ENCODE measurements around the gene APOBEC3B.
"Not testable (repeated sequence)": the region's sequence is repeated elsewhere in the genome, so short reads cannot be mapped to it uniquely, and the experiment has no call there.

APOBEC3B gene

GRCh38 chr22:38996105-38996504 lies 14.0 kb downstream of the APOBEC3B start:
- TF ChIP-seq ZFX (IDR thresholded peaks at IDR 0.05) (no peak), CTCF (conservative IDR thresholded peaks at IDR 0.05) (no peak)
- H3K27ac ChIP-seq, result no peak overlapping the region

- no peak overlapping the region for H3K27ac ChIP-seq
Observed at GRCh38 chr22:38997518-38997917, 15.4 kb downstream of the APOBEC3B start.

GRCh38 chr22:39003165-39003638 lies 21.1 kb downstream of the APOBEC3B start:
- TF ChIP-seq ZFX (IDR thresholded peaks at IDR 0.05), result no peak
- TF ChIP-seq CTCF (conservative IDR thresholded peaks at IDR 0.05), result peak; percentile 88
- H3K27ac ChIP-seq, result no peak overlapping the region

More at GRCh38 chr22:38997518-38997917, 15.4 kb downstream of the APOBEC3B start:
- TF ChIP-seq CTCF (conservative IDR thresholded peaks at IDR 0.05), result no peak
- no peak for TF ChIP-seq ZFX (IDR thresholded peaks at IDR 0.05)

GRCh38 chr22:39007177-39007576 lies 25.0 kb downstream of the APOBEC3B start:
- TF ChIP-seq ZFX (IDR thresholded peaks at IDR 0.05) (no peak), CTCF (conservative IDR thresholded peaks at IDR 0.05) (no peak)
- no peak overlapping the region for H3K27ac ChIP-seq

GRCh38 chr22:39008271-39008850 lies 26.2 kb downstream of the APOBEC3B start:
- not testable (repeated sequence) for H3K27ac ChIP-seq

GRCh38 chr22:39010946-39011345 lies 28.8 kb downstream of the APOBEC3B start:
- no peak for TF ChIP-seq ZFX (IDR thresholded peaks at IDR 0.05)
- TF ChIP-seq CTCF (conservative IDR thresholded peaks at IDR 0.05), result no peak
- no peak overlapping the region for H3K27ac ChIP-seq

GRCh38 chr22:39012533-39013511 lies 30.7 kb downstream of the APOBEC3B start:
- TF ChIP-seq ZFX (IDR thresholded peaks at IDR 0.05), result no peak
- no peak for TF ChIP-seq CTCF (conservative IDR thresholded peaks at IDR 0.05)

GRCh38 chr22:39013561-39013941 lies 31.4 kb downstream of the APOBEC3B start:
- H3K27ac ChIP-seq, result not testable (repeated sequence)

More at GRCh38 chr22:39012533-39013511, 30.7 kb downstream of the APOBEC3B start:
- H3K27ac ChIP-seq, result no peak overlapping the region

All from C4-2B (cell line).